ENCODE results near the gene ALDH5A1.
A peak's percentile ranks its signal among the peaks of the same experiment; 100 is the strongest.

Gene ALDH5A1

DNA sequence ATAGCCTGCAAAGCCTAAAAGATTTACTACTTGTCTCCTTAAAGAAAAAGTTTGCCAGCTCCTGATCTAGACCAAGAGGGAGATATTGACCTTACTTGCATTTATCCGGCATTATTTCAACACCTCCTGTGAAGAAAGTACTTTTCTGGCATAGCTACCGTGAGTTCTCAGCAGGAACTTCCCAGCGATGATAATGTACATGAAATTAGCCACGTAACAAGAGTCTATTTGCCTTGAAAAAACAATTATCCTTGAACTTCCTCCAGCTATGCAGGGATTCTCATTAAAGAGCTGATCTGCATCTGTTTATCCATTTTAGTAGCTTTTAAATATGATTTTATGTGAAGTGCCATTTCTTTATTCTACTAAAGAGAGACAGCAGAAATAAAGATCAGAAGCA is 41.7 kb downstream of the ALDH5A1 start:
- H3K27me3 ChIP-seq (ENCODE audit: insufficient read depth, low read length) = no peaks in the 10 kb centered on the region
- H4K91ac ChIP-seq (ENCODE audit: low read depth, low read length) = no peak overlapping the region
- DNase-seq = no peak
- H3K4me1 ChIP-seq (ENCODE audit: control insufficient read depth in 1 of 2, insufficient read depth in 2 of 2, low read length in 2 of 2) = no peaks in the 10 kb centered on the region
- H3K4me2 ChIP-seq (ENCODE audit: low read length) = no peak overlapping the region
- no peak overlapping the region for H2BK12ac ChIP-seq (ENCODE audit: low read length)
- H4K12ac ChIP-seq (ENCODE audit: low read depth, low read length) = no peak overlapping the region
- H3K14ac ChIP-seq (ENCODE audit: low read length) = no peak overlapping the region
- H3K9ac ChIP-seq (ENCODE audit: low read length) = no peak overlapping the region
- no peak overlapping the region for H3K4me3 ChIP-seq (ENCODE audit: low read depth, low read length)
- H3K18ac ChIP-seq (ENCODE audit: low read length) = no peak overlapping the region
- H2BK120ac ChIP-seq (ENCODE audit: insufficient read depth, low read length, poor library complexity) = no peak overlapping the region
- no peaks in the 10 kb centered on the region for H3K9me3 ChIP-seq (ENCODE audit: insufficient read depth, low read depth, low read length)
- H3K36me3 ChIP-seq (ENCODE audit: control insufficient read depth in 1 of 2, insufficient read depth in 2 of 2, low read length in 2 of 2) = no peaks in the 10 kb centered on the region
- H4K8ac ChIP-seq (ENCODE audit: low read depth, low read length) = no peak overlapping the region
- no peak overlapping the region for H2BK5ac ChIP-seq (ENCODE audit: low read depth, low read length, poor library complexity)
- H2AK5ac ChIP-seq (ENCODE audit: low read length) = no peak overlapping the region
- no CpG with 5 or more reads among the region's 4 CpGs for WGBS (ENCODE audit: extremely low coverage, insufficient coverage, insufficient read length)
- no peak overlapping the region for H3K27ac ChIP-seq (ENCODE audit: low read depth, low read length)
- H3K79me2 ChIP-seq (ENCODE audit: control insufficient read depth, insufficient read depth, low read length, poor library complexity) = no peaks in the 10 kb centered on the region
- no peaks in the 10 kb centered on the region for H3K79me1 ChIP-seq (ENCODE audit: low read length)
- H2AFZ ChIP-seq (ENCODE audit: insufficient read depth, low read length, poor library complexity) = no peak overlapping the region
- no peak overlapping the region for H3K23ac ChIP-seq (ENCODE audit: low read length)
- H3K4ac ChIP-seq (ENCODE audit: low read depth, low read length) = no peak overlapping the region

- Histone ChIP-seq H3K4me2 (ENCODE audit: low read length) (no peak overlapping the region), H3K79me2 (ENCODE audit: control insufficient read depth, insufficient read depth, low read length, poor library complexity) (no peaks in the 10 kb centered on the region), H3K36me3 (ENCODE audit: control insufficient read depth in 1 of 2, insufficient read depth in 2 of 2, low read length in 2 of 2) (no peaks in the 10 kb centered on the region), H3K14ac (ENCODE audit: low read length) (no peak overlapping the region), H4K8ac (ENCODE audit: low read depth, low read length) (no peak overlapping the region), H3K18ac (ENCODE audit: low read length) (no peak overlapping the region), H4K12ac (ENCODE audit: low read depth, low read length) (no peak overlapping the region), H3K4me1 (ENCODE audit: control insufficient read depth in 1 of 2, insufficient read depth in 2 of 2, low read length in 2 of 2) (no peaks in the 10 kb centered on the region), H3K4me3 (ENCODE audit: low read depth, low read length) (no peak overlapping the region), H4K91ac (ENCODE audit: low read depth, low read length) (no peak overlapping the region), H2BK120ac (ENCODE audit: insufficient read depth, low read length, poor library complexity) (no peak overlapping the region), H3K27me3 (ENCODE audit: insufficient read depth, low read length) (no peaks in the 10 kb centered on the region), H3K27ac (ENCODE audit: low read depth, low read length) (no peak overlapping the region), H3K9me3 (ENCODE audit: insufficient read depth, low read depth, low read length) (no peaks in the 10 kb centered on the region), H3K4ac (ENCODE audit: low read depth, low read length) (no peak overlapping the region), H2AFZ (ENCODE audit: insufficient read depth, low read length, poor library complexity) (no peak overlapping the region), H2BK12ac (ENCODE audit: low read length) (no peak overlapping the region), H3K79me1 (ENCODE audit: low read length) (no peaks in the 10 kb centered on the region), H2BK5ac (ENCODE audit: low read depth, low read length, poor library complexity) (no peak overlapping the region), H2AK5ac (ENCODE audit: low read length) (no peak overlapping the region), H3K9ac (ENCODE audit: low read length) (no peak overlapping the region), H3K23ac (ENCODE audit: low read length) (no peak overlapping the region)
- DNase-seq = no peak
- no CpG with 5 or more reads among the region's 8 CpGs for WGBS (ENCODE audit: extremely low coverage, insufficient coverage, insufficient read length)
These were observed 42.4 kb downstream of the ALDH5A1 start for GRCh38 chr6:24537082-24537699.

DNA sequence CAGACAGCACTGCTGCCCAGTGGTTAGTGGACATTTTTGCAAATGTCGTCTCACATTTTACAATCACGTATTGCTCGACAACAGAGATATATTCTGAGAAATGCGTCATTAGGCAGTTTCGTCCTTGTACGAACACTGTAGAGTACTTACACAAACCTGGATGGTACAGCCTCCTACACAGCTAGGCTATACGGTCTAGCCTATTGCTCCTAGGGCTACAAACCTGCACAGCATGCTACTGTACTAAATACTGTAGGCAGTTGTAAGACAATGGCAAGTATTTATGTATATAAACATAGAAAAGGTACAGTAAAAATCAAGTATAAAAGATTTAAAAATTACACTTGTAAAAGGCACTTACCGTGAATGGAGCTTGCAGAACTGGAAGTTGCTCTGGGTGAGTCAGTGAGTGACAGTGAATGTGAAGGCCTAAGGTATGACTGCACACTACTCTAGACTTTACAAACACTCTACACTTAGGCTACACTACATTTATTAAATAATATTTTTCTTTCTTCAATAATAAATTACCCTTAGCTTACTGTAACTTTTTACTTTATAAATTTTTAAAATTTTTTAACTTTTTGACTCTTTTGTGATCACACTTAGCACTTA is 43.1 kb downstream of the ALDH5A1 start:
- Histone ChIP-seq H3K23ac (ENCODE audit: low read length) (no peak overlapping the region), H3K4me1 (ENCODE audit: control insufficient read depth in 1 of 2, insufficient read depth in 2 of 2, low read length in 2 of 2) (no peaks in the 10 kb centered on the region), H3K79me1 (ENCODE audit: low read length) (no peaks in the 10 kb centered on the region), H2BK12ac (ENCODE audit: low read length) (no peak overlapping the region), H2BK120ac (ENCODE audit: insufficient read depth, low read length, poor library complexity) (no peak overlapping the region), H3K9me3 (ENCODE audit: insufficient read depth, low read depth, low read length) (no peaks in the 10 kb centered on the region), H3K4me2 (ENCODE audit: low read length) (no peak overlapping the region), H2AK5ac (ENCODE audit: low read length) (no peak overlapping the region), H4K91ac (ENCODE audit: low read depth, low read length) (no peak overlapping the region), H3K14ac (ENCODE audit: low read length) (no peak overlapping the region), H3K27ac (ENCODE audit: low read depth, low read length) (no peak overlapping the region), H3K27me3 (ENCODE audit: insufficient read depth, low read length) (no peaks in the 10 kb centered on the region), H3K36me3 (ENCODE audit: control insufficient read depth in 1 of 2, insufficient read depth in 2 of 2, low read length in 2 of 2) (no peaks in the 10 kb centered on the region), H3K4me3 (ENCODE audit: low read depth, low read length) (no peak overlapping the region), H4K8ac (ENCODE audit: low read depth, low read length) (no peak overlapping the region), H2AFZ (ENCODE audit: insufficient read depth, low read length, poor library complexity) (no peak overlapping the region), H2BK5ac (ENCODE audit: low read depth, low read length, poor library complexity) (no peak overlapping the region), H4K12ac (ENCODE audit: low read depth, low read length) (no peak overlapping the region), H3K4ac (ENCODE audit: low read depth, low read length) (no peak overlapping the region), H3K18ac (ENCODE audit: low read length) (no peak overlapping the region), H3K9ac (ENCODE audit: low read length) (no peak overlapping the region), H3K79me2 (ENCODE audit: control insufficient read depth, insufficient read depth, low read length, poor library complexity) (no peaks in the 10 kb centered on the region)
- peak in 1 of 2 donors; percentile 18 for DNase-seq
- WGBS (ENCODE audit: extremely low coverage, insufficient coverage, insufficient read length) = no CpG with 5 or more reads among the region's 8 CpGs

GRCh38 chr6:24539416-24539815 is 44.6 kb downstream of the ALDH5A1 start:
- no peak overlapping the region for H2BK120ac ChIP-seq (ENCODE audit: insufficient read depth, low read length, poor library complexity)
- WGBS (ENCODE audit: extremely low coverage, insufficient coverage, insufficient read length) = no CpG with 5 or more reads among the region's 8 CpGs
- no peak overlapping the region for H3K23ac ChIP-seq (ENCODE audit: low read length)

More at GRCh38 chr6:24539416-24539815, 44.6 kb downstream of the ALDH5A1 start:
- Histone ChIP-seq H4K8ac (ENCODE audit: low read depth, low read length) (no peak overlapping the region), H2BK12ac (ENCODE audit: low read length) (no peak overlapping the region), H3K79me2 (ENCODE audit: control insufficient read depth, insufficient read depth, low read length, poor library complexity) (no peaks in the 10 kb centered on the region), H3K4ac (ENCODE audit: low read depth, low read length) (no peak overlapping the region), H4K91ac (ENCODE audit: low read depth, low read length) (no peak overlapping the region), H3K27me3 (ENCODE audit: insufficient read depth, low read length) (no peaks in the 10 kb centered on the region), H3K18ac (ENCODE audit: low read length) (no peak overlapping the region), H3K14ac (ENCODE audit: low read length) (no peak overlapping the region), H4K12ac (ENCODE audit: low read depth, low read length) (no peak overlapping the region), H2BK5ac (ENCODE audit: low read depth, low read length, poor library complexity) (no peak overlapping the region), H3K79me1 (ENCODE audit: low read length) (no peaks in the 10 kb centered on the region), H3K4me3 (ENCODE audit: low read depth, low read length) (no peak overlapping the region), H3K9me3 (ENCODE audit: insufficient read depth, low read depth, low read length) (no peaks in the 10 kb centered on the region), H2AFZ (ENCODE audit: insufficient read depth, low read length, poor library complexity) (no peak overlapping the region), H3K36me3 (ENCODE audit: control insufficient read depth in 1 of 2, insufficient read depth in 2 of 2, low read length in 2 of 2) (no peaks in the 10 kb centered on the region), H3K27ac (ENCODE audit: low read depth, low read length) (no peak overlapping the region), H3K9ac (ENCODE audit: low read length) (no peak overlapping the region), H3K4me2 (ENCODE audit: low read length) (no peak overlapping the region), H2AK5ac (ENCODE audit: low read length) (no peak overlapping the region), H3K4me1 (ENCODE audit: control insufficient read depth in 1 of 2, insufficient read depth in 2 of 2, low read length in 2 of 2) (no peaks in the 10 kb centered on the region)
- DNase-seq = no peak

Data from trophoblast cell (in vitro differentiated cells and primary cell).